ENCODE data around the gene HLA-DMB.
A peak's percentile ranks its signal among the peaks of the same experiment; 100 is the strongest.

Gene HLA-DMB

GRCh38 chr6:32932132-32932868 is 8.5 kb downstream of the HLA-DMB start:
- DNase-seq (ENCODE audit: low read depth), result peak; percentile 15
- no peak overlapping the region for H3K4me3 ChIP-seq (ENCODE audit: low read depth, low read length)

GRCh38 chr6:32931211-32931610 is 9.6 kb downstream of the HLA-DMB start:
- no peak overlapping the region for H3K4me3 ChIP-seq (ENCODE audit: low read depth, low read length)

DNA sequence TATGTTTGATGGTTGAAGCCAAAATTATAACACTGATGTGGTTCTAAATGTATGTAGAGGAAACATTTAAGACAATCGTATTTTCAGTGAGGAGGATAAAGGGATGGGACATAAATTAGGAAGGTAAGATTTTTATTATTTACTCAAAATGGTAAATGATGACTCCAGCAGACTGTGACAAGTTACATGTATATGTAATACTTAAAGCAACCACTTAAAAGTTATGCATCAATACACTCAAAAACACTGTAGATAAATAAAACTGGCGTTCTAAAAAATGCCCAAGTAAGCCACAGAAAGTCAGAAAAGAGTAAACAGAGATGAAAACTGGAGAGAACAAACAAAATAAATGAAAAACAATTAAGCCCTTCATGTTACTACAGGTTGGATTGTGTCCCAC is 18.7 kb downstream of the HLA-DMB start:
- no peak for DNase-seq (ENCODE audit: low read depth)
- H3K4me3 ChIP-seq (ENCODE audit: low read depth, low read length), result no peak overlapping the region

More at GRCh38 chr6:32931211-32931610, 9.6 kb downstream of the HLA-DMB start:
- no peak for DNase-seq (ENCODE audit: low read depth)

- DNase-seq (ENCODE audit: low read depth), result no peak
Observed at GRCh38 chr6:32920715-32921114, 20.1 kb downstream of the HLA-DMB start.

GRCh38 chr6:32912951-32913350 is 27.9 kb downstream of the HLA-DMB start:
- H3K4me3 ChIP-seq (ENCODE audit: low read depth, low read length), result no peak overlapping the region
- no peak for DNase-seq (ENCODE audit: low read depth)

More at GRCh38 chr6:32920715-32921114, 20.1 kb downstream of the HLA-DMB start:
- H3K4me3 ChIP-seq (ENCODE audit: low read depth, low read length), result no peak overlapping the region

DNA sequence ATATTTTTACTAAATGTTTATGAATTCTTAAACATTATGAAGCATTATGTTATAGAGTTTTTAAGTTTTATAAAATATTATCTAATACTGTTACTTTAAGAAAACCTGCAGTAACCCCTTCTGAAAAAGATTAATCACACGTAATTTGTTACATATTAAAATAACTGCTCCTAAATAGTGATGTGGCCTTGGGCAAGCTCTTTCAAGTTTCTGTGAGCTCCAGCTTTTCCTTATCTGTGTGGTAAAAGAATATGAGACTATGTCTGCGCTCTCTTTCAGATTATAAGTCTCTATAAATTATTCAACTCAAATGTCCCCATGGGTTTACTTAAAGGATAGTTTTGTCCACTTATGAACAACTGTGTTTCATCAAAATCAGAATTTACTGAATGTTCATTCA is 31.9 kb downstream of the HLA-DMB start:
- DNase-seq (ENCODE audit: low read depth), result no peak
- no peak overlapping the region for H3K4me3 ChIP-seq (ENCODE audit: low read depth, low read length)

DNA sequence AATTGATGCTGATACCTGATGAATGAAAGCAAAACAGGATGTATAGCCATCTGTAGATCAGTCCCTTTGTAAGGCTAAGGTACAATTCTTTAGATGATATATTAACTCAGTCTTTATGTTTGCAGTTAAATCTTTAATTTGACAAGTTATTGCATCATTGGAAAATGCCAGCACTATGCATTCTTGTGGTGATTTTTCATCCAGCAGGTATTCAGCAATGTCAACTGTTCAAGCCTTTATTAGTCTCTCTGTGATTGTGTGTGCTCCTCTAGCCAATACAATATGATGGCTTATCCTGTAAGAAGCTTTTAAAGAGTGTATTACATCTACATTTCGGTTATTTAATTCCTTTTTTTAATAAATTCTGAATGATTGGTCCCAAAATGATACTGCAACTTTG is 34.3 kb downstream of the HLA-DMB start:
- DNase-seq (ENCODE audit: low read depth), result no peak

DNA sequence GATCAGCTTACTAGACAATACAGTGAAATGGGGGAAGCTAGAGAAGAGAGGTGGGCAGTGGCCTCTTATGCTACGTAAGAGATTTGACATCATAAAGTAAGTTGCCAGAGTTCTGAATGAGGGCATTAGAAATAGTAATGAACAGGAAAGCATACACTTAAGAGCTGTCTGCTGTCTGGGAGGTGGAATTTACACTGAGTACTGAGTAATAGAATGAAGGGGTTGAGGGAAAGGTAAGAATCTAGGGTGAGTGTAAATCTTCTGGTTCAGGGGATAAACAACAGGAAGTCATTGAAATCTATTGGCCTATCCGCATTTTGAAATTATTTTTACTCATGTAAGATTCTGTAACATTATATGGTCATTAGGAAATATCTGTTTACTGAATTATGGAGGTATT is 35.8 kb downstream of the HLA-DMB start:
- no peak for DNase-seq (ENCODE audit: low read depth)

More for the DNA sequence above, 34.3 kb downstream of the HLA-DMB start:
- H3K4me3 ChIP-seq (ENCODE audit: low read depth, low read length), result no peak overlapping the region

GRCh38 chr6:32903952-32904351 is 36.9 kb downstream of the HLA-DMB start:
- H3K4me3 ChIP-seq (ENCODE audit: low read depth, low read length), result no peak overlapping the region
- no peak for DNase-seq (ENCODE audit: low read depth)

More for the DNA sequence above, 35.8 kb downstream of the HLA-DMB start:
- no peak overlapping the region for H3K4me3 ChIP-seq (ENCODE audit: low read depth, low read length)

DNA sequence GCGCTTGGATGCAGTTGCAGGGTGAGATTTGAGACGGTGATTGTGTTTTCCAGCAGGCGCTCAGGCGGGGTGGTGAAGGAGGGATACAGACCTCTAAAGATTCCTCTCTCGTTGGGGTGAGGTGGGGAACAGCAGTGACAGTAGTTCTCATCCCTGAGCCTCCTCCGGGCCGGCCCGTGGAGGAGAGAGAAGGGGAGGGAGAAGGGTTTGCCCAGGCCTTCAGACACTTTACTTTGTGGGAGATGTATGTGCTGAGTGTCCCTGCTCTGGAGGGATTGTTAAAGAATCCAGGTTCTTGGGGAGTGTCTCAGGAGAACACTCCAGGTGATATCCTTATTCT is 45.9 kb downstream of the HLA-DMB start:
- no peak for DNase-seq (ENCODE audit: low read depth)
- H3K4me3 ChIP-seq (ENCODE audit: low read depth, low read length), result peak overlapping the region; percentile 88

DNA sequence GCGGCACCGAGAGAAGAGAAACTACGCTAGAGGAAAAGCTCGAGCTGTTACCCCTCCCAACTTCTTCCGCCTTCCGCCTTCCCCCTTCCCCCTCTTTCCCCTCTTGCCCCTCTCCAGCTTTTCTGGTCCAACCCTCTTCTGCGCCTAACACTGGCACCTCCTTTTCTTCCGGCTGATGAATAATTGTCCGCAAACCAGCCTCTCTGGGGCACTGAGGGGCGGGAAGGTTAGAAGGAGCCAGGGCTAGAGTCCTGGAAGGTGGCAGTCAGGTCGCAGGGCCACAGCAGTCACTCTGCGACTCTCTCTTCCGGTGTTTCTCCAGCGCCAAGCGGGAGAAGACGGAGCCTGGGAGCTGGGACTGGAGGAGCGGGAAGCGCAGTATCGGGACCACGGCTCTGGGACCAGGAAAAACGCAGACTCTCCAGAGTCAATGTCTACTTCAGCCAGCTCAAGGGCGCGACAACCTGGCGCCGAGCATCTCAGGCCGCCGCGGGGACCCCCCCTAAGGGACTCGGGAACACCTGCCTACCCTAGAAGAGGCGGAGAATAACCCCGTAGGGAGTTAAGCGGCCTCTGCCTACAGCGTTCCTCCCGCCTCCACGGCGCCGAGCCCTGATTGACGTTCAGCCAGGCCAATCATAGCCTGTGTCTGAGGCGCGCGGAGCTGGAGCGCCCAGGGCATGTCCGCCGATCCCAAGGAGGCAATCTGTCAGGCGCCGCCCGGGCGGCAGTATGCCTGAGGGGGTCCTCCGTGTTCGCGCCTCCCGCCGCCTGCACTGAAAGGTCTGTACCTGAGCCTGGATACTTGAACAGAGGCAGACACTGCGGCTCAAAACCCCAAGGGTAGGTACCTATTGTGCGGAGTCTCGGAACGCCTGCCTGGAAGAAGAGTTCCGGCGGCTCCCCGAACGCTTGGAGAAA is 46.5 kb downstream of the HLA-DMB start:
- H3K4me3 ChIP-seq (ENCODE audit: low read depth, low read length), result peak overlapping the region; percentile 88
- DNase-seq (ENCODE audit: low read depth), result peak; percentile 60

DNA sequence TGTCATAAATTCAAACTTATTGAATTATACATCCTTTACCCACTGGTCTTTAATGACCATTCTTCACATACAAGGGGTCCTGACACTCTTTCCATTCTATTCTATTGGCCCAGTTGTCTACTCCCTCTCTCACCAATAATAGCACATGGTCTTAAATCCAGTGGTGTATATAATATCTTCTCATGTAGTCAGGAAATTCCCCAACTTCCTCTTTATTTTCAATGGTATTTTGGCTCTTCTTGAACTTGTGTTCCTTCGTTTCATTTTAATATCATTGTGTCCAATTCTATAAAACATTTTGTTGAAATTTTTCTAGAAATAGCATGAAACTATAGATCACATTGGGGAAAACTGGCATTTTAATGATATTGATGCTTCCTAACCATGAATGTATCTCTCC is 50.0 kb downstream of the HLA-DMB start:
- no peak overlapping the region for H3K4me3 ChIP-seq (ENCODE audit: low read depth, low read length)
- DNase-seq (ENCODE audit: low read depth), result no peak

DNA sequence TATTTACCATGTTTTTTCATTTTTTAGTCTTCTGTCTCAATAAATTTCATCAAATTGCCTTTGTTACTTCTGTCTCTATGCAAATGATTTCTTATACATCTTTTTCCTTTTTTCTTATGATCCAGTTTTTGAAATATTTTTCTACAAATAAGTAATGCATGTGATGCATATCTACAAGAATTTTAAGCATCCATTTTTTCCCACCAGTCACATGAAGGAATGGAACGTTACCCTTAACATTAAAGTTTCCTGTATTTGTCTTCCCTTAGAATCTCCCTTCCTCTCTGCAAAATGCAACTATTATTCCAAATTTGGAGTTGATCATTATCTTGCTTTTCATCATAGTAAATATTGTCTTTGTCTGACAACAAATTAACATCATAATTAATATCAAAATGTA is 51.3 kb downstream of the HLA-DMB start:
- DNase-seq (ENCODE audit: low read depth), result no peak
- H3K4me3 ChIP-seq (ENCODE audit: low read depth, low read length), result no peak overlapping the region

DNA sequence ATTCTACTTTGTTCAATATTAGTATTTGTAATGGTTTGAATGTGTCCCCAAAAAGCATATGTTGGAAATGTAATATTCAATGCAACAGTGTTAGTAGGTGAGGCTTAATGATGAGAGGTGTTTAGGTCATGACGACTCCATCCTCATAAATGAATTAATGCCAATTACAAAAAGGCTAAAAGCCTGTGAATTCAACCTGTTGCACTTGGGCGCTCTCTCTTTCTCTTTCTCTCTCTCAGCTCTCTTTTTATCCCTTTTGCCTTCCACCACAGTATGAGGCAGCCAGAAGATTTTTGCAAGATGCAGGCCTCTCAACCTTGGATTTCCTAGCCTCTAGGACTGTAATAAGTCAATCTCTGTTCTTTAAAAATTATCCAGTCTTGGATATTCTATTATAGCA is 52.3 kb downstream of the HLA-DMB start:
- H3K4me3 ChIP-seq (ENCODE audit: low read depth, low read length), result no peak overlapping the region
- DNase-seq (ENCODE audit: low read depth), result no peak

DNA sequence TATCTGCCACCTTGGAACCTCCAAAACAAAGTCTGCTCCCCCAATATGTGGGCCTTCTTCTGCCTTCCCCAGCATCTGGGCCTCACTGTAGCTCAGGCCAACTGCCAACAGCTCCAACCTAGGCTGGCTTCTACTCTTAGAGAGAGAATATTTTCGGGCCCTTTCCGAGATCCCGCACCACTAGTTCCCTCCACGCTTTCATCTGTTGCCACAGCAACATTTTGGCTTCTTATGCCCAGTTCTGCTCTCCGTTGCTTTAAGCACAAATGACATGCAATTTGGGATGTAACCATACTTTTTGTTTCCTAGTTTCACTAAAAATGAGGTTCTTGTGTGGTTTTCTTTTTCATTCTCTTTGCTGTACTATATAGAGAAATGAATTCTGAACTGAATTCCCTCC is 53.2 kb downstream of the HLA-DMB start:
- DNase-seq (ENCODE audit: low read depth), result no peak

GRCh38 chr6:32886681-32887383 is 54.0 kb downstream of the HLA-DMB start:
- peak; percentile 67 for DNase-seq (ENCODE audit: low read depth)
- H3K4me3 ChIP-seq (ENCODE audit: low read depth, low read length), result no peak overlapping the region

More for the DNA sequence above, 53.2 kb downstream of the HLA-DMB start:
- no peak overlapping the region for H3K4me3 ChIP-seq (ENCODE audit: low read depth, low read length)

DNA sequence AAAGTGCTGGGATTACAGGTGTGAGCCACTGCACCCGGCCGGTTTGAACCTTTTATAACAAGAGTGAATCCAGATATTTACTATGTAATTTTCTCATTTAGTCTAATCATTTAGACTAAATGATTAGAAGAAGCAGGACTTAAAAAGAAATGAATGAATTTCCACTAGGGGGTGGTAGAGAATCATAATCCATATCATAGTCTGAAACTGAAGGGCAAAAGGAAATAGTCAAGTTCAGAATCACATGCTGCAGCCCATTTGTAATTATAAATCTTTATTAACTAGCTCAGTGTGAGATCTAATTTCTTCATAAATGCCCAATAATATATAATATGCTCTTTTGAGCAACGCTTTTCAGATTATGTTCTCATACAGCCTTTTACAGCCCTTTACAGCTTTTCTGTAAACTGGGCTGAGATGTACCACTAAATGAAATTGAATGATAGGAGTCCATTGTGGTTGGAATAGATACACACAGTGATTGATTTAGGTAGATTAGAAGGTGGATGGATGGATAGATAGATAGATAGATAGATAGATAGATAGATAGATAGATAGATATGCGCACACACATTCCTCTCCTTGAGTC is 55.0 kb downstream of the HLA-DMB start:
- DNase-seq (ENCODE audit: low read depth), result no peak
- no peak overlapping the region for H3K4me3 ChIP-seq (ENCODE audit: low read depth, low read length)
